HepG2 (cell line): ENCODE measurements around the gene HIGD1C. TPM values are rescaled to one million over a fixed set of nuclear protein-coding genes. Genes with fewer than 3 reads are reported as not detected.
A peak's percentile ranks its signal among the peaks of the same experiment; 100 is the strongest.

Source experiments
- BORCS8-MEF2B ChIP-seq: sonication (generic); formaldehyde crosslinking; IDR thresholded peaks from 2 replicates; pipeline ENCODE4 v1.8.0; 2022; ENCODE audit warnings: mild to moderate bottlenecking, missing genetic modification reagents
- FOXJ3 ChIP-seq: sonication (generic); formaldehyde crosslinking; IDR thresholded peaks from 2 replicates; pipeline ENCODE4 v1.4.0; 2020; ENCODE audit warnings: missing genetic modification reagents, mild to moderate bottlenecking, borderline replicate concordance
- KAT8 ChIP-seq: IDR thresholded peaks from 2 replicates; pipeline ENCODE4 v1.6.1; 2016; ENCODE audit warnings: missing genetic modification reagents, missing compliant biosample characterization
- NFATC3 ChIP-seq: sonication (generic); formaldehyde crosslinking; IDR thresholded peaks from 2 replicates; pipeline ENCODE4 v1.5.1; 2020; ENCODE audit warnings: mild to moderate bottlenecking, missing genetic modification reagents
- NR1H2 ChIP-seq: sonication (generic); formaldehyde crosslinking; IDR thresholded peaks from 2 replicates; pipeline ENCODE4 v1.8.1; 2022; ENCODE audit warnings: low read depth, missing genetic modification reagents, borderline replicate concordance
- RFX3 ChIP-seq: IDR thresholded peaks from 2 replicates; pipeline ENCODE4 v1.6.1; 2016; ENCODE audit warnings: missing biosample characterization, missing genetic modification reagents
- SYNCRIP ChIP-seq: fragments of 200-400 bp; formaldehyde crosslinking; IDR thresholded peaks from 2 replicates; pipeline ENCODE4 v1.6.1; 2018; ENCODE audit warnings: mild to moderate bottlenecking, low read depth, low read length; ENCODE audit not compliant: insufficient read depth
- ZHX2 ChIP-seq, 2 experiments: sonication (generic) in 1 of 2; formaldehyde crosslinking in 1 of 2; IDR thresholded peaks; 2 replicates each; pipeline versions ENCODE4 v1.6.1 to v1.9.0; 2014 to 2022; ENCODE audit warnings: antibody characterized with exemption in 1 of 2, borderline replicate concordance in 1 of 2, inconsistent platforms in 1 of 2, low read depth in 1 of 2, missing genetic modification reagents in 1 of 2
- ZNF17 ChIP-seq: sonication (generic); formaldehyde crosslinking; IDR thresholded peaks from 2 replicates; pipeline ENCODE4 v1.5.0; 2020; ENCODE audit warnings: mild to moderate bottlenecking, missing genetic modification reagents
- ZNF280B ChIP-seq: sonication (generic); formaldehyde crosslinking; IDR thresholded peaks from 2 replicates; pipeline ENCODE4 v1.5.0; 2020; ENCODE audit warnings: missing genetic modification reagents, mild to moderate bottlenecking, borderline replicate concordance
- ZNF557 ChIP-seq: sonication (generic); formaldehyde crosslinking; IDR thresholded peaks from 2 replicates; pipeline ENCODE4 v1.4.0; 2020; ENCODE audit warnings: missing genetic modification reagents
- ZNF614 ChIP-seq: IDR thresholded peaks from 2 replicates; pipeline ENCODE4 v1.6.1; 2018; ENCODE audit warnings: missing biosample characterization, missing genetic modification reagents, inconsistent platforms, borderline replicate concordance
- polyA plus RNA-seq, 8 experiments: library from polyadenylated mRNA; depleted of rRNA in 3 of 8; stranded (reverse) in 7 of 8; unstranded in 1 of 8; fragments of >200 nt; fragmentation: Illumina TruSeq in 4 of 8; extraction: Trizol in 4 of 8; gene quantifications; 2 replicates each; pipeline versions ENCODE4 v1.2.1 to v1.2.3, GENCODE V29; 2011 to 2016; ENCODE audit warnings: low read depth in 4 of 8, missing spikeins in 1 of 8, mixed read lengths in 1 of 8; ENCODE audit not compliant: insufficient read depth in 1 of 8
- total RNA-seq, 5 experiments: library from RNA; depleted of rRNA; stranded (reverse); fragments of >200 nt; fragmentation: Illumina TruSeq; extraction: Trizol; gene quantifications; 2 replicates each; pipeline ENCODE4 v1.2.3, GENCODE V29; 2016; ENCODE audit warnings: low read depth in 1 of 5
- TF ChIP-seq, protein P1 (sequence below): sonication (generic); formaldehyde crosslinking; IDR thresholded peaks from 2 replicates; pipeline ENCODE4 v1.5.1; 2020; ENCODE audit warnings: mild to moderate bottlenecking, missing genetic modification reagents, borderline replicate concordance
- TF ChIP-seq, protein P2 (sequence below): IDR thresholded peaks from 2 replicates; pipeline ENCODE4 v1.6.1; 2016

Gene HIGD1C
- total and polyA plus RNA-seq, 2 of the 13 experiments (the other 11 are each of a cell fraction or from before 2014, with no cell fraction given) = not detected

- TF ChIP-seq, protein P1, sequence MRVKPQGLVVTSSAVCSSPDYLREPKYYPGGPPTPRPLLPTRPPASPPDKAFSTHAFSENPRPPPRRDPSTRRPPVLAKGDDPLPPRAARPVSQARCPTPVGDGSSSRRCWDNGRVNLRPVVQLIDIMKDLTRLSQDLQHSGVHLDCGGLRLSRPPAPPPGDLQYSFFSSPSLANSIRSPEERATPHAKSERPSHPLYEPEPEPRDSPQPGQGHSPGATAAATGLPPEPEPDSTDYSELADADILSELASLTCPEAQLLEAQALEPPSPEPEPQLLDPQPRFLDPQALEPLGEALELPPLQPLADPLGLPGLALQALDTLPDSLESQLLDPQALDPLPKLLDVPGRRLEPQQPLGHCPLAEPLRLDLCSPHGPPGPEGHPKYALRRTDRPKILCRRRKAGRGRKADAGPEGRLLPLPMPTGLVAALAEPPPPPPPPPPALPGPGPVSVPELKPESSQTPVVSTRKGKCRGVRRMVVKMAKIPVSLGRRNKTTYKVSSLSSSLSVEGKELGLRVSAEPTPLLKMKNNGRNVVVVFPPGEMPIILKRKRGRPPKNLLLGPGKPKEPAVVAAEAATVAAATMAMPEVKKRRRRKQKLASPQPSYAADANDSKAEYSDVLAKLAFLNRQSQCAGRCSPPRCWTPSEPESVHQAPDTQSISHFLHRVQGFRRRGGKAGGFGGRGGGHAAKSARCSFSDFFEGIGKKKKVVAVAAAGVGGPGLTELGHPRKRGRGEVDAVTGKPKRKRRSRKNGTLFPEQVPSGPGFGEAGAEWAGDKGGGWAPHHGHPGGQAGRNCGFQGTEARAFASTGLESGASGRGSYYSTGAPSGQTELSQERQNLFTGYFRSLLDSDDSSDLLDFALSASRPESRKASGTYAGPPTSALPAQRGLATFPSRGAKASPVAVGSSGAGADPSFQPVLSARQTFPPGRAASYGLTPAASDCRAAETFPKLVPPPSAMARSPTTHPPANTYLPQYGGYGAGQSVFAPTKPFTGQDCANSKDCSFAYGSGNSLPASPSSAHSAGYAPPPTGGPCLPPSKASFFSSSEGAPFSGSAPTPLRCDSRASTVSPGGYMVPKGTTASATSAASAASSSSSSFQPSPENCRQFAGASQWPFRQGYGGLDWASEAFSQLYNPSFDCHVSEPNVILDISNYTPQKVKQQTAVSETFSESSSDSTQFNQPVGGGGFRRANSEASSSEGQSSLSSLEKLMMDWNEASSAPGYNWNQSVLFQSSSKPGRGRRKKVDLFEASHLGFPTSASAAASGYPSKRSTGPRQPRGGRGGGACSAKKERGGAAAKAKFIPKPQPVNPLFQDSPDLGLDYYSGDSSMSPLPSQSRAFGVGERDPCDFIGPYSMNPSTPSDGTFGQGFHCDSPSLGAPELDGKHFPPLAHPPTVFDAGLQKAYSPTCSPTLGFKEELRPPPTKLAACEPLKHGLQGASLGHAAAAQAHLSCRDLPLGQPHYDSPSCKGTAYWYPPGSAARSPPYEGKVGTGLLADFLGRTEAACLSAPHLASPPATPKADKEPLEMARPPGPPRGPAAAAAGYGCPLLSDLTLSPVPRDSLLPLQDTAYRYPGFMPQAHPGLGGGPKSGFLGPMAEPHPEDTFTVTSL (CRISPR knock-in tag) = no peak
- no peak for TF ChIP-seq ZNF17 (CRISPR knock-in tag)
- no peak for TF ChIP-seq ZHX2 (IDR thresholded peaks at IDR 0.05; ENCODE audit: low read depth)
- no peak for TF ChIP-seq ZHX2 (CRISPR knock-in tag; IDR thresholded peaks at IDR 0.05; ENCODE audit: borderline replicate concordance)
- TF ChIP-seq ZNF557 (CRISPR knock-in tag) = no peak
- TF ChIP-seq RFX3 (CRISPR knock-in tag) = no peak
- TF ChIP-seq, protein P2, sequence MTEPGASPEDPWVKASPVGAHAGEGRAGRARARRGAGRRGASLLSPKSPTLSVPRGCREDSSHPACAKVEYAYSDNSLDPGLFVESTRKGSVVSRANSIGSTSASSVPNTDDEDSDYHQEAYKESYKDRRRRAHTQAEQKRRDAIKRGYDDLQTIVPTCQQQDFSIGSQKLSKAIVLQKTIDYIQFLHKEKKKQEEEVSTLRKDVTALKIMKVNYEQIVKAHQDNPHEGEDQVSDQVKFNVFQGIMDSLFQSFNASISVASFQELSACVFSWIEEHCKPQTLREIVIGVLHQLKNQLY = no peak
- TF ChIP-seq ZNF280B (CRISPR knock-in tag) = no peak
- 0 out of 2 replicates have a peak, but pooled peaks have one; percentile 23 for TF ChIP-seq ZNF614 (CRISPR knock-in tag)
- TF ChIP-seq SYNCRIP = no peak
- no peak for TF ChIP-seq KAT8
- TF ChIP-seq FOXJ3 = no peak
- TF ChIP-seq NR1H2 = no peak
- TF ChIP-seq NFATC3 (CRISPR knock-in tag) = no peak
- no peak for TF ChIP-seq BORCS8-MEF2B (CRISPR knock-in tag)
These were observed 34.8 kb downstream of the HIGD1C start (continued) for GRCh38 chr12:50986966-50987737.
